Right atrium auricular region (tissue), 2 donors: ENCODE measurements around the gene MAP6D1. TPM values are rescaled to one million over a fixed set of nuclear protein-coding genes. Genes with fewer than 3 reads are reported as not detected.

ENCODE experiments used
- DNase-seq: peaks from one replicate; pipeline ENCODE4 v3.0.0-alpha.2; 2019; ENCODE audit warnings: low spot score
- H3K27ac ChIP-seq, 2 donors: fragments of 200-600 bp; sonication (generic); 1 replicate in 1 of 2; 2 replicates in 1 of 2; pipeline ENCODE4 v1.5.1; 2016 to 2019
- H3K27me3 ChIP-seq, 2 donors: fragments of 200-600 bp; sonication (generic); one replicate each; pipeline versions ENCODE4 v1.5.1 to v1.6.0; 2017 to 2019
- H3K36me3 ChIP-seq: fragments of 200-600 bp; sonication (generic); one replicate; pipeline ENCODE4 v1.5.1; 2016
- H3K4me1 ChIP-seq, 2 donors: fragments of 200-600 bp; sonication (generic); one replicate each; pipeline versions ENCODE4 v1.5.1 to v1.6.0; 2017 to 2019
- H3K4me3 ChIP-seq, 2 donors: fragments of 200-600 bp; sonication (generic); 1 replicate in 1 of 2; 2 replicates in 1 of 2; pipeline ENCODE4 v1.5.1; 2017 to 2019; ENCODE audit warnings: mild to moderate bottlenecking in 1 of 2, moderate library complexity in 1 of 2
- H3K9me3 ChIP-seq, 2 donors: fragments of 200-600 bp; sonication (generic); one replicate each; pipeline ENCODE4 v1.5.1; 2019
- CTCF ChIP-seq, 2 donors: fragments of 200-600 bp; sonication (generic); IDR thresholded peaks; one replicate each; pipeline ENCODE4 v1.5.1; 2019; ENCODE audit warnings: antibody characterized with exemption in 2 of 2
- total RNA-seq, 2 donors: library from RNA; depleted of rRNA; stranded (reverse); fragments of >200 nt; gene quantifications; one replicate each; pipeline ENCODE4 v1.1.0, GENCODE V29; 2016

Gene MAP6D1
- total RNA-seq, 2 donors from 2014 or later: 0.79 to 9.6 TPM

- no peaks in the 10 kb centered on the region for H3K9me3 ChIP-seq
- TF ChIP-seq CTCF (IDR thresholded peaks at IDR 0.05): no peak
- H3K4me1 ChIP-seq: peaks cover 0 to 5% of the 10 kb centered on the region in 2 donors
- peaks cover 48% of the 10 kb centered on the region for H3K36me3 ChIP-seq
- H3K4me3 ChIP-seq: no peak overlapping the region
- no peak for DNase-seq
- no peaks in the 10 kb centered on the region for H3K27me3 ChIP-seq
- no peak overlapping the region for H3K27ac ChIP-seq
These were observed 32.5 kb upstream of the MAP6D1 start for GRCh38 chr3:183857863-183858262.

DNA sequence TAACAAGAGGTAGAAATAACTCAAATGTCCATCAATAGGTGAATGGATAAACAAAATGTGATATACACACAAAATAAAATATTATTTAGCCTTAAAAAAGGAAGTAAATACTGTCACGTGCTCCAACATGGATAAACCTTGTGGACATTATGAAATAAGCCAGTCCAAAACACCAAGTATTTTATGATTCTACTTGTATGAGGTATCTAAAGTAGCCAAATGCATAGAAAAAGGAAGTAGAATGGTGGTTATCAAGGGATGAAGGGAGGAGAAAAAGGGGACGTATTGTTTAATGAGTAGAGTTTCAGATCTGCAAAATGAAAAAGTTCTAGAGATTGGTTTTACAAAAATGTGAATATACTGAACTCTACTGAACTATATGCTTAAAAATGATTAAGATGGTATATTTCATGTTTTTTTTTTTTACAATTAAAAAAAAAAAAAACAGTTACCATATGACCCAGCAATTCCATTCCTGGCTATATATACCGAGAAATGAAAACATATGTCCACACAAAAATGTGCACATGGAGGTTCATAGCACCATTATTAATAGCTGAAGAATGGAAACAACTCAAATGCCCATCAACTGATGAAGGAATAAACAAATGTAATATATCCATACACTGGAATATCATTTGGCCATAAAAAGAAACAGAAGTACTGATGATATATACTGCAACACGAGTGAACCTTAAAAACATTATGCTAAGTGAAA lies 29.1 kb upstream of the MAP6D1 start:
- no peaks in the 10 kb centered on the region for H3K9me3 ChIP-seq
- TF ChIP-seq CTCF (IDR thresholded peaks at IDR 0.05): no peak
- peaks cover 22% of the 10 kb centered on the region for H3K36me3 ChIP-seq
- peaks cover 0 to 5% of the 10 kb centered on the region in 2 donors for H3K4me1 ChIP-seq
- H3K4me3 ChIP-seq: no peak overlapping the region
- H3K27ac ChIP-seq: no peak overlapping the region
- DNase-seq: no peak
- H3K27me3 ChIP-seq: no peaks in the 10 kb centered on the region

GRCh38 chr3:183845608-183846288 lies 20.4 kb upstream of the MAP6D1 start:
- Histone ChIP-seq H3K4me3 (no peak overlapping the region), H3K27me3 (no peaks in the 10 kb centered on the region), H3K27ac (no peak overlapping the region), H3K9me3 (no peaks in the 10 kb centered on the region), H3K4me1 (no peaks in the 10 kb centered on the region), H3K36me3 (peaks cover 67% of the 10 kb centered on the region)
- TF ChIP-seq CTCF (IDR thresholded peaks at IDR 0.05): no peak
- no peak for DNase-seq

DNA sequence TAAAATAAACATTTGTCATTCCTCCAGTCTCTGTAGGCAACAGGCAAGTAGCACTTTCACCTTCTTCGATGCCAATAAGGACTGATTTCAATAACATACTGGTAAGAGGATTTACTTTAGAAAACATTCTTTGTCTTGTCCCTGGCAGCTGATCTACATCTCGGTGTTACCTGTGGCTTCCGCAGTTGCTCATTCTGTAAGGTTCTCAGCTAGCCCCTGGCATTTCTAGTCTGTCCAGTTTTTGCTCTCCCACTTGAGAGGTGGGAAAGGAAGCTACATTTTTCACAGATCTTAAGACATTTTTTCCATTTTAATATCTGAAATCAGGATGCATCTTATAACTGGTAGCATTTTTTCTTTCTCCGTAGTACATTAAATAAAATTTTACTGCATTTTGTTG lies 19.7 kb upstream of the MAP6D1 start:
- no peaks in the 10 kb centered on the region for H3K9me3 ChIP-seq
- no peaks in the 10 kb centered on the region for H3K4me1 ChIP-seq
- peaks cover 74% of the 10 kb centered on the region for H3K36me3 ChIP-seq
- no peak overlapping the region for H3K27ac ChIP-seq
- DNase-seq: no peak
- no peak overlapping the region for H3K4me3 ChIP-seq
- H3K27me3 ChIP-seq: no peaks in the 10 kb centered on the region
- TF ChIP-seq CTCF (IDR thresholded peaks at IDR 0.05): no peak

DNA sequence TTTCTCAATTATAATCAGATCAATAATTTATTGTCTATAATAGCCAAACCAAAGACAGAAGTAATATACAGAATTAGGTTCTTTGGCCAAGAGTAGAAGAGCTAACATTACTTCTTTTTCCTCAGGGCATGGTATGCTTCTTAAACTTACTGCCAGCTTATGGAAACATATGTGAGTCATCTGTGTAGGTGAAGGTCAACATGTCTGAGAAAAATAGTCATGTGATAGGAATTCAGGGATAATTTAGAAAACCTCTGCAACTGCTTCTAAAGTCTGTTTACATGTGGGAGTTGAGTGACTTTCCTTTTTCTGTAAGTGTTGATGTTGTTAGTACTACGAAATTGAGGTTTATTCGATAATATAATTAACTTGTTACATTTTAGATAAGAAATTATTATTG lies 19.2 kb upstream of the MAP6D1 start:
- TF ChIP-seq CTCF (IDR thresholded peaks at IDR 0.05): no peak
- no peaks in the 10 kb centered on the region for H3K9me3 ChIP-seq
- DNase-seq: no peak
- no peak overlapping the region for H3K27ac ChIP-seq
- H3K27me3 ChIP-seq: no peaks in the 10 kb centered on the region
- no peak overlapping the region for H3K4me3 ChIP-seq
- peaks cover 79% of the 10 kb centered on the region for H3K36me3 ChIP-seq
- H3K4me1 ChIP-seq: no peaks in the 10 kb centered on the region
